SHP77 treated with DMSO at 0.1 percent for 48 hours (cell line): ENCODE results near the gene REEP3.
"Not testable (repeated sequence)": the region's sequence is repeated elsewhere in the genome, so short reads cannot be mapped to it uniquely, and the experiment has no call there.

ENCODE experiments used
- DNase-seq: peaks from one replicate; lab custom pipeline; 2025; lab: John Stamatoyannopoulos, UW

The REEP3 gene, protein sequence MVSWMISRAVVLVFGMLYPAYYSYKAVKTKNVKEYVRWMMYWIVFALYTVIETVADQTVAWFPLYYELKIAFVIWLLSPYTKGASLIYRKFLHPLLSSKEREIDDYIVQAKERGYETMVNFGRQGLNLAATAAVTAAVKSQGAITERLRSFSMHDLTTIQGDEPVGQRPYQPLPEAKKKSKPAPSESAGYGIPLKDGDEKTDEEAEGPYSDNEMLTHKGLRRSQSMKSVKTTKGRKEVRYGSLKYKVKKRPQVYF

DNA sequence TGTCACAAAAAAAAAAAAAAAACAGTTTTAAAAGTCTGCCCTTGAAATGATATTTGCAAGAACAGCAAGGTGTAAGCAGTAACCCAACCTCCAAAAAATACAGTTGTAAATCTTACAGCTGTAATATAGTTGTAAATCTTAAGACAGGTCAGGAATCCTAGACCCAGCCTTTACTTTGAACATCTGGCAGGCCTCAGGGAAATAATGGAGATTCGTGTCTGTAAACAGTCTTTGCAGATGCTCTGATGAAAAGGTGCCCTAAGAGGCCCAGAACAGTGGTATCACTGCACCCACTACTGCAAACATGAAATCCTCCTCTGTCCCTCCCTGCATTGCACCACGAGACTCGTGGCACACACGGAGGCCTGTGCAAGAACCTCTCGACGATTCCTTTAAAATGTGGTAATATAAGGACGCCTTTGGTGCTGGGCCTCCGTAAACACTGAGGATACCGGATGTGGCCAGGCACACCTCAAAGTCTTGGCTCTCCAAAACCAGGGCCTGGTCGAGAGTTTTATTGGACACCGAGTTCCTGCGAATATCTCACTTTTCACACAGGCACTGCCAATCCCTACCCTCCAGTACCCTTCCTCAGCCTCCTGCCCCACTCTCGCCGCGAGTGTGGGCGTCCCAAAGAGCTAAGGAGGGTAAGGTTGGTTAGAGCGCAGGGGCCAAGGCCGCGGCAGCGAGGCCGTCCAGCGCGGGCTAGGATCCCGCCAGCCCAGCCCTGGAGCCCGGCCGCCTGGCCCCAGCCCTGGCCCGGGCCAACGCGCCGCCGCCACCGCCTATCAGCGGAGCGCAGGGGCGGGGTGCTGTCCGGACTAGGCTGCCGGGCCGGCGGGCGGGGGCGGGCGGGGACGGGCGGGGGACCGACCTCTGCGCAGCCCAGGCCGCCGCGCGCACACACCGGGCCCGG lies at the start of gene REEP3:
Gene REEP3, plus strand, starts transcription at position 902 of the 916 bp plus-strand sequence. CDS start 145 bp downstream, outside the sequence.
- peak; percentile 14 for DNase-seq

DNA sequence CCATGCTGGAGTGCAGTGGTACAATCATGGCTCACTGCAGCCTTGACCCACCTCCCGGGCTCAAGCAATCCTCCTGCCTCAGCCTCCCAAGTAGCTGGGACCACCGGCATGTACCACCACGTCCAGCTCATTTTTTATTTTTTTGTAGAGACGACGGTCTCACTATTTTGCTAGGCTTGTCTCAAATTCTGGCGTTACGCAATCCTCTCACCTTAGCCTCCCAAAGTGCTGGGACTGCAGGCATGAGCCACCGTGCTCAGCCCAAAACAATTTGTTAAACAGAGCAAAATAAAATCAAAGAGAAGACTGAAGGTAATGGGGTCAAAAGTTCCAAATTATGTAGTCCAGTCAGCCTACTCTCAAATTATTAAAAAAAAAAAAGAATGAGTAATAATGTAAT lies 46.7 kb upstream of the REEP3 start:
- no peak for DNase-seq

DNA sequence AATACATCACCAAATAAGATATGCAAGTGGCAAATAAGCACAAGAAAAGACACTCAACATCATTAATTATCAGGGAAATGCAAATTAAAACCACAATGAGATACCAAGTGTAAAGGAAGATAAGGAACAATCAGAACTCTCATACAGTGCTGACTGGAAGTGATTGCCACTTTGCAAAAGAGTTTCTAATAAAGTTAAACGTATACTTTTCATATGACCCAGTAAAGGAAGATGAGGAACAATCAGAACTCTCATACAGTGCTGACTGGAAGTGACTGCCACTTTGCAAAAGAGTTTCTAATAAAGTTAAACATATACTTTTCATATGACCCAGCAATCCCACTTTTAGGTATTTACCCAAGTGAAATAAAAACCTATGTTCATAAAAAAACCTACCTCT lies 43.3 kb upstream of the REEP3 start:
- DNase-seq, result no peak

DNA sequence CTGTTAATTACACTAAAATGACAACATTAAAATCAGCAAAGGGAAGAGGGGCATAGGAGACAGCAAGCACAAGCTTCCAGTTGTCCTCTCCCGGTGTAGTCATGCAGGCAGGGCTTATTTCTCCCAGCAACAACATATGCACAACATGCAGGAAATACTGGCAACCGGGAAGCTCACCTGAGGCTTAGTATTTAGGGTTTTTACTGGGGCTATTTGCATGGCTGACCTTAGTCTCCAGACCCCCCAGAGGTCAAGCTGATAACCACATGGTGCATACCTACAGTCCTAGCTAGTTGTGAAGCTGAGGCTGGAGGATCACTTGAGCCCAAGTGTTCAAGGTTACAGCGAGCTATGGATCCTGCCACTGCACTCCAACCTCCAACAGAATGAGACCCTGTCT lies 42.6 kb upstream of the REEP3 start:
- DNase-seq, result no peak

DNA sequence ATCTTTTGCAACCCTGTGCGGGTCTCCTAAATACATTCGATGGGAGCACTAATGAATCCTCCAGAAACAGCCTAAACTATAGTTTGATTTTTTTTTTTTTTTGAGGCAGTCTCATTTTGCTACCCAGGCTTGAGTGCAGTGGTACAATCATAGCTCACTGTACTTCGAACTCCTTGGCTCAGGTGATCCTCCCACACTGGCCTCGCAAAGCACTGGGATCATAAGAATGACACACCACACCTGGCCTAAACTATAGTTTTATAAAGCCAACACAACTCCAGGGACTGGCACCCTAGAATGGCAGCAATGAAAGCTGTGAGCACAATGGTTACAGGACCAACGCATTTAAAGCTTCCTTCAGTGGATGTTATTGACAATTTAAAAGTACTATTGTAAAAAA lies 41.0 kb upstream of the REEP3 start:
- no peak for DNase-seq

DNA sequence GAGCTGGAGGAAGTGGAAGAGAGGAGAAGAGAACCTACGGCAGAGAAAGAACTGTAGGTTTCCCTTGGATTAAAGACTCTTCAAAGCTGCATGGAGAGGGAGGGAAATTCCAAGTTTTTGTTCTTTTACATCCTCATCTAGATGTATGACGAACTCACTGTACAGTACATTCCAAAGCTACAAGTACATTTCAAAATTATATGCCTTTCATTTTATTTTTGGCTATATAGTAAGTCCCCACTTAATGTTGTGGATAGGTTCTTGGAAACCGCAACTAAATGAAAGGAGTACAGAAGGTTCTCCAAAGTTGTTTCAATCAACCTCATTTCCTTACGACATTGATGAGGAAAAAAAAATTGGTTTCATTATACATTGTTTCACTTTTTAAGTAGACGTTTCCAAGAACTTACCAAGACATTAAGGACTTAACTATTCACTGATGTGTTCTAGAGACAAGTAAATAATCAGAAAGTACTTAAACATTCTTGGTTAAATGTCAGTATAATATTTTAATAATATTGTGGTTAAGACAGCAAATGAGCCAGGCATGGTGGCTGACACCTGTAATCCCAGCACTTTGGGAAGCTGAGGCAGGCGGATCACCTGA lies 39.3 kb upstream of the REEP3 start:
- DNase-seq, result no peak

DNA sequence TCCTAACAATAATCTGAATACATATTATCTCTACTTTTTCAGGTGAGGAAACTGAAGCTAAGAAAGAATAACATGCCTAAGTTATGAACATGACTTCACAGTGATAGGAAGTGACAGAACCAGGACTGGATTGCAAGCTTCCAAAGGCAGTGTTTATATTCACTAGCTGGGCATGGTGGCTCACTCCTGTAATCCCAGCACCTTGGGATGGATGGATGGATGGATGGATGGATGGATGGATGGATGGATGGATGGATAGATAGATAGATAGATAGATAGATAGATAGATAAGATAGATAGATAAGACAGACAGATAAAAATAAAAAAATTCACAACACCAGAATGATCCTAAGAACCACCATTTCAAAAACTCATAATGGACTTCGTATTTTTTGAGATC lies 37.2 kb upstream of the REEP3 start:
- DNase-seq, result no peak

DNA sequence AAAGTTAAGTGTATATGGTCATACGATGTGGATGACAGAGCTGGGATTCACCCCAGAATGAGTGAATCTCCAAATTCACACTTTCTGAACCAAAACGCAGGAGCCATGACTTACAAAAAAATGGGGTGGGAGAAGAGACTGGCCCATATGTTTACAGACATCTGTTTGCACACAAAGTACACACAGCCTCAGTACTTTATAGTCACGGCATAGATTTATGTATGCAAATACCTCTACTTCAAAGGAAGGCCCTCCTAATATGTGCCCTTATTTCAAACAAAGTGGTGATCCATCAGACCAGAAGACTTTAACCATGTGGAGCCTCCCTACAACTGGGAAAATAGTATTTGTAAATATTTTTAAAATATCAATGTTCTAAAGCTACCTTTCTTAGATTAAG lies 33.2 kb upstream of the REEP3 start:
- DNase-seq, result no peak

DNA sequence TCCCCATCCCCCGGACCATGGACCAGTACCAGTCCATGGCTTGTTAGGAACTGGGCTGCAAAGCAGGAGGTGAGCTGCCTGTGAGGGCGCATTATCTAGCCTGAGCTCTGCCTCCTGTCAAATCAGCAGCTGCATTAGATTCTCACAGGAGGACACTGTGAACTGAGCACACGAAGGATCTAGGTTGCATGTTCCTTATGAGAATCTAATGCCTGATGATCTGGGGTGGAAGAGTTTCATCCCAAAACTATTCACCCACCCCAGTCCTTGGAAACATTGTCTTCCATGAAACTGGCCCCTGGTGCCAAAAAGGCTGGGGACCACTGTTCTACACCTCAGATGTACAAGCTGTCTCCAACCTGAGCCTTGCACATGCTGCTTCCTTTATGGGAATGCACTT lies 31.4 kb upstream of the REEP3 start:
- no peak for DNase-seq

DNA sequence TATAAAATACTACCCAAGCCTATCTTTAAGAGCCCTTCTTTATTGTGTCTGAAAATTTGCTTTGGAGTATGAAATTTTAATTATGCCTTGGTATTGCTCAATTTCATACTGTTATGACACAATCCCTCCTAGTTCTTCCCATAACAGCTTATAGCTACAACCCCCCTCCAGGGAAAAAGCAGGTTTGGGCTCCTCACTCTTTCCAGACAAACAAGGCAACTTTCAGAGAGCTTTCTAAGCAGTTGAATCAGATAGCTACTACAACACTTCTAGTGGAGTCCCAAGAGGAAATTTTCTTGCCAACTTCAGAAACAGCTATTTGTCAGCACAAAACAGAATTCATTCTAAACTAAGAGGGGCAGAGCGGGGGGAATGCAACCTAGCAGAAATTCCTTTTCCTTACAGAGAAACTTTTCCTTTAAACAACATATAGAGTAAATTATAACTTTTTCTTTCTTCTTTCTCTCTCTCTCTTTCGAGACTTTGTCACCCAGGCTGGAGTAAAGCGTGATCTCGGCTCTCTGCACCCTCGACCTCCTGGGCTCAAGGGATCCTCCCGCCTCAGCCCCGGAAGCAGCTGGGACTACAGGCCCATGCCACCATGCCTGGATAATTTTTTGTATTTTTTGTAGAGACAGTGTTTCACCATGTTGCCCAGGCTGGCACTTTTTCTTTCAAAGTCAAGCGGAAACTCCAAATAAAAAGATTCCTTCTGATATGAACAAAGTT lies 29.4 kb upstream of the REEP3 start:
- DNase-seq, result no peak

DNA sequence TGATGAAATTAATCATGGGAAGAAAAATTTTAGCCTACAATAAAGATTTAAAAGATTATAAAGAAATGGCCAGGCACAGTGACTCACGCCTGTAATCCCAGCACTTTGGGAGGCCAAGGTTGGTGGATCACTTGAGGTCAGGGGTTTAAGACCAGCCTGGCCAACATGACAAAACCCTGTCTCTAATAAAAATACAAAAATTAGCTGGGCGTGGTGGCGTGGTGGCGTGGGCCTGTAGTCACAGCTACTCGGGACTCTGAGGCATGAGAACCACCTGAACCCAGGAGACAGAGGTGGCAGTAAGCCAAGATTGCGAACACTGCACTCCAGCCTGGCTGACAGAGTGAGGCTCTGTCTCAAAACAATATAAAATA lies 28.9 kb upstream of the REEP3 start:
- DNase-seq, result not testable (repeated sequence)

DNA sequence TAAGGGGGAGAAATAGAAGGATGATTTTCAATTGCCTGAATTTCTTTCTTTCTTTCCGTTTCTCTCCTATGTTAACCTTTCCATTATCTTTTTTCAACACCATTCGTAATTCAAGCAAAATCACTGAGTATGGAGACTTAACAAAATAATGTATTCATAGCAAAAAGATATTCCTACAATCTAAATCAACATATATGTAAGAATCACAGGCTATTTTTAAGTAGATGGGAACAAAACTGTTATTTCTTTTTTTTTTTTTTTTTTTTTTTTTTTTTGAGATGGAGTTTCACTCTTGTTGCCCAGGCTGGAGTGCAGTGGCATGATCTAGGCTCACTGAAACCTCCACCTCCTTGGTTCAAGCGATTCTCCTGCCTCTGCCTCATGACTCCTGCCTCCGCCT lies 28.2 kb upstream of the REEP3 start:
- no peak for DNase-seq

DNA sequence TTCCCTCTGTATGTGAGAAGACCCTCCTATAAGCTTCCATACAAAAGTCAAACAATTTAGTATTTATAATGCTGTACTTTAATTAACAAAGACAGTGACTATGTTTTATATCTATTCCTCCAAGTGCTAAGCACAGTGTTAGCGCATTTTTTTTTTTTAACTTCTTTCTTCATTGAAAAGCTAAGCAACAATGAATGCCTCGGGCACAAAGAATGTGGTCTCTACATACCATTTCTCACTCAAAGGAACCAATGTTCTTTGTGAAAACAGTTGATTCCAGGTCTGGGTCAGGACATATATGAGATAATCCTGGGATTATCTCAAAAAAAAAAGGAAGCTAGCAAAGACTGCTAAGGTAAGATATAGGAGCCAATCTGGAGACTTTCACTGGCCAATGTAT lies 26.2 kb upstream of the REEP3 start:
- DNase-seq, result no peak

DNA sequence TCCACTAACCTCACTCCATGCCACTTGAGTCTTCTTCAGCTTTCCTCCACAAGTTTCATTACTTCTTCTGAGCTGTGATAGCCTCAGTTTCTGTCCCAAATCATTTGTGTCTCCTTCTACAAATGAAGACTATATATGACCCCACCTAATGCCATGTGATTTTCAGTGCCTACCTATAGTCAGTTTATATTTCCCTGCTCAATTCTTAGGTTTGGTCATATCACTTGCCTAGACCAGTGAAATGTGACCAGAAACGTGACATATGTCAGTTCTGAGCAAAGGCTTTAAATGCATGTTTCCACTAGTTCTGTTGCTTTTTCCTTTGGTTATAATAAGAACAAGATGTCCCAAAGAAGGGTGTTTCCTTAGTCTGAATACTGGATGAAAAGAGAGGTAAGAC lies 24.6 kb upstream of the REEP3 start:
- no peak for DNase-seq

DNA sequence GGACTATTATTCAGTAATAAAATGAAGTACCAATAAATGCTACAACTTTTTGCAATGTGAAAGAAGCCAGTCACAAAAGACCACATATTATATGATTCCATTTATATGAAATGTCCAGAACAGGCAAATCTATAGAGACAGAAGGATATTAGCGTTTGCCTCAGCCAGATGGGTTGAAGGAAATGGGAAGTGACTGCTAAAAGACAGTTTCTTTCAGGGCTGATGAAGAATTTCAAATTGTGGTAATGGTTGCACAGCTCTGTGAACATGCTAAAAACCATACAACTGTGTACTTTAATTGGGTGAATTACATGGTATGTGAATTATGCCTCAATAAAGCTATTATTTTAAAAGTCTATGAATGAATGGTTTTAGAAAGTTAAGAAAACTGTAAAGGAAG lies 23.9 kb upstream of the REEP3 start:
- DNase-seq, result no peak

DNA sequence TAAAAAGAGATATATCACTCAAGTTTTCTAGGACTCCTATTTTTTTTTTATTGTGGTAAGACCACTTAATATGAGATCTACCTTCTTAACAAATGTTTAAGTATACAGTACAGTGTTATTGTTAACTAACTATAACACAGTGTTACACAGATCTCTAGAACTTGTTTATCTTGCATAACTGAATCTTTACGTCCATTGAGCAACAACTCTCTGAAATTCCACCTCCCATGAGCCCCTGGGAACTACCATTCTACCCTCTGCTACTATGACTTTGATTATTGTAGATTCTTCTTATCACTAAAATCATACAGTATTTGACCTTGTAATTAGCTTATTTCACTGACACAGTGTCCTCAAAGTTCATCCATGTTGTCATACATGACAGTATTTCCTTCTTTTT lies 22.5 kb upstream of the REEP3 start:
- no peak for DNase-seq

DNA sequence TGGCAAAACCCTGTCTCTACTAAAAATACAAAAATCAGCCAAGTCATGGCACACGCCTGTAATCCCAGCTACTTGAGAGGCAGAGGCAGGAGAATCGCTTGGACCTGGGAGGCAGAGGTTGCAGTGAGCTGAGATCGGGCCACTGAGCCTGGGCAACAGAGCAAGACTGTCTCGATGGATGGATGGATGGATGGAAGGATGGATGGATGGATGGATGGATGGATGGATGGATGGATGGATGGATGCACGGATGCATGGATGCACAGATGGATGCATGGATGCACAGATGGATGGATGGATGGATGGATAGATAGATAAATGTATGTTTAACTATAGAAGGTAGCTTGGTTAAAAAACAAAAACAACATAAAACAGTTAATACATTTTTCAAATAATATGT lies 20.6 kb upstream of the REEP3 start:
- not testable (repeated sequence) for DNase-seq

DNA sequence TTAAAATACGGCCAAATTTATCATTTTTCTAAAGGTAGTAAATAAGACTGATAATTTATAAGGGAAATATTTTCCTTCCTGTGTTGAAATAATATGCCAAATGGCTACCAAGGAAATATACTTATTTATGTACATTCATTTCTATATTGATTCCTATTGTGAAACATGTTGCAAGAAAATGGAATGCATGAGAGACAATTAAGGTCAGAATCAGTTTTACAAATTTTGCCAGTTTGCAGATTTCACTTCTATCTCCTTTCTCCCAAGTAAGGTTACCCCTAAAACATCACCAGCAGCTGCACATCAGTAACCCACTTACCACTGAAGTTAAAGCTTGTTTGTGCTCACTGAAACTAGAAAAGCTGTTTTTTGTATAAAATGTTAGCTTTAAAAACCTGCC lies 19.2 kb upstream of the REEP3 start:
- DNase-seq, result no peak

DNA sequence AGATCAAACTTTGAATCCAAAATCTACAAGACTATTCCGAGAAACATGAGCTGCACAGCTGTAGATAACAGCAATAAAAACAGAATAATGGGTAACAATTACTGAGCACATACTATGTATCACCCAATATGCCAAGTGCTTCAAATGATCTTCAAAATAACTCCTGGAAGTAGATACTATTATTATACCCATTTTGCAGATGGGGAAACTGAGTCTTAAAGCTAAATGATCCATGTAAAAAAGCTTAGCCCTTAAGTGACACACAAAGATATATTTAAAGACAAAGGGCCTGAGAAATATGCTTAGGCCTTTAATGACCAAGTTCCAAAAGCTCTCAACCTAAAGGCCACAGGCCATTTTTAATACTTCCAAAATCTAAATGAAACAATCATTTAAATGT lies 18.4 kb upstream of the REEP3 start:
- no peak for DNase-seq

DNA sequence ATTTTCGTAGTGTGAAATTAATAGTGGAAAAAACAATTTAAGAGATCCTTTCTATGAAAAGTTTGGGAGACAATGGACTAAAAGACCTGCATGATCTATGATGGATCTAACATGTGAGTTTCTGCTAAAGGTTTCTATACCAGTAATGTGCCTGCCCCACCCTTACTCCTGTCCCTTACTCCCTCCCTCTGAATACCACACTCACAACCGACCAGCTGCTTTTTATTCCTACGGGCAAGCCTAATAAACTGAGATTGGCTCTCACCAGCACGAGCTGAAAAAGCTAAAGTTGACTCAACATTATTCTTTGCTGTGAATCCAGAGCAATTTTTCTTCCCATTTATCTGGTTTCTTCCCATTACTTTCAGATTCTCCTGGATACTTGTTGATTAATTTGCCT lies 17.8 kb upstream of the REEP3 start:
- DNase-seq, result no peak

DNA sequence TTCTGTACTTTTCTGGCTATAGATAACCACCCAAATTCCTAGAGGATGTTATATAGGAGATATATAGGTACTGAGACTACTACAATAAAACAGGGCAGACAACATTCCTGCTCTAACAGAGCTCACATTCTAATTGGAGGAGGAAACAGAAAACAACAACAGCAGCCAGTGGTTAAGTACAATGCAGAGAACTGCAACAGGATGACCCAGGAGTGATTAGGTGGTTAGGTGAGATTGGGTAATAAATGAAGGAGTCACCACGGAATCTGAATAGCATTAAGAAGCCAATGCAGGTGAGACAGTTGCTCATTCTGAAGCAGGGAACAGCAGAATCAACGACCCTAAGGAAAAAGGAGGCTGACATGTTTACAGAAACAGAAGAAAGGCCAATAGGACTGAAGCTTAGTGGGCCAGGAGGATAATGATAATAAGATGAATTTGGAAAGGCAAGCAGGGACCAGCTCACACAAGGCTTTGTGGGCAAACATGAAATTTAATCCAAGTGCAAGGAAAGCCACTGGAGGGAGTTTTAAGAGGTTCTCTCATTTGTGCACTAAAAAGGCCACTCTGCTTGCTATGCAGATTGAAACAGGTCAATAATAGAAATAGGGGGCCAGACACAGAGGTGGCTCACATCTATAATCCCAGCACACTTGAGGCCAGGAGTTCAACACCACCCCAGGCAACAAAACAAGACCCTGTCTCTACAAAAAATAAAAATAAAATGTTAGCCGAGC lies 16.9 kb upstream of the REEP3 start:
- DNase-seq, result no peak

DNA sequence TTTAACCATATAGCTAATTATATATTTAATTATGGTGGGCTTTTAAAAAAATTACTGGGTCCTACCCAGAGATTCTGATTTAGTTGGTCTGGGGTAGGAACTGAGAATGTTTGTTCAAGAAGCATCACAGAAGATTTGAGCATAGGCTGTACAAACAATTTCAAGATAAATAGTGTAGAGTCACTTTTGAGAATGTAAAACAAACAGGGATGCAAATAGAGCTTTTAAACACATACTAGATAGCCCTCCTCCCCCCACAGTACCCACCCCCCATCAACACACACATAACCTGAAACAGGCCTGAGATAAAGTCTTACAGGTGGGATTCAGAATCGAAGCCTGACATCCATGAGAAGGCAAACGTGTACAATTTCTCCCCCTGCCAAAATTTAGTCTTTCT lies 15.6 kb upstream of the REEP3 start:
- DNase-seq, result no peak
